Esophagus muscularis mucosa (tissue), 4 donors: ENCODE data around the gene TMCC3.

Experiments used
- EP300 ChIP-seq: sonication (generic); formaldehyde crosslinking; IDR thresholded peaks from one replicate; pipeline ENCODE4 v1.6.1; 2017; ENCODE audit warnings: antibody characterized with exemption
- POLR2A ChIP-seq: fragments of 450-650 bp; IDR thresholded peaks from one replicate; pipeline ENCODE4 v1.6.1; 2017; ENCODE audit warnings: antibody characterized with exemption, moderate library complexity, mild to moderate bottlenecking, low read depth
- POLR2AphosphoS5 ChIP-seq, 2 donors: sonication (generic); formaldehyde crosslinking; IDR thresholded peaks; one replicate each; pipeline ENCODE4 v1.6.1; 2017; ENCODE audit warnings: antibody characterized with exemption in 2 of 2
- TF ChIP-seq, protein P1 (sequence below), 3 experiments: fragments of 200-600 bp in 2 of 3; fragments of 450-650 bp in 1 of 3; sonication (generic) in 2 of 3; IDR thresholded peaks; one replicate each; pipeline ENCODE4 v1.5.1; 2017 to 2019; ENCODE audit warnings: antibody characterized with exemption in 3 of 3, mild to moderate bottlenecking in 2 of 3, moderate library complexity in 1 of 3

- no peak for TF ChIP-seq POLR2AphosphoS5 (IDR thresholded peaks at IDR 0.05)
- TF ChIP-seq POLR2A = no peak
- TF ChIP-seq, protein P1, sequence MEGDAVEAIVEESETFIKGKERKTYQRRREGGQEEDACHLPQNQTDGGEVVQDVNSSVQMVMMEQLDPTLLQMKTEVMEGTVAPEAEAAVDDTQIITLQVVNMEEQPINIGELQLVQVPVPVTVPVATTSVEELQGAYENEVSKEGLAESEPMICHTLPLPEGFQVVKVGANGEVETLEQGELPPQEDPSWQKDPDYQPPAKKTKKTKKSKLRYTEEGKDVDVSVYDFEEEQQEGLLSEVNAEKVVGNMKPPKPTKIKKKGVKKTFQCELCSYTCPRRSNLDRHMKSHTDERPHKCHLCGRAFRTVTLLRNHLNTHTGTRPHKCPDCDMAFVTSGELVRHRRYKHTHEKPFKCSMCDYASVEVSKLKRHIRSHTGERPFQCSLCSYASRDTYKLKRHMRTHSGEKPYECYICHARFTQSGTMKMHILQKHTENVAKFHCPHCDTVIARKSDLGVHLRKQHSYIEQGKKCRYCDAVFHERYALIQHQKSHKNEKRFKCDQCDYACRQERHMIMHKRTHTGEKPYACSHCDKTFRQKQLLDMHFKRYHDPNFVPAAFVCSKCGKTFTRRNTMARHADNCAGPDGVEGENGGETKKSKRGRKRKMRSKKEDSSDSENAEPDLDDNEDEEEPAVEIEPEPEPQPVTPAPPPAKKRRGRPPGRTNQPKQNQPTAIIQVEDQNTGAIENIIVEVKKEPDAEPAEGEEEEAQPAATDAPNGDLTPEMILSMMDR (IDR thresholded peaks at IDR 0.05) = no peak
- TF ChIP-seq EP300 = no peak
Measured at GRCh38 chr12:94678379-94678778, 28.0 kb upstream of the TMCC3 start.
